Liver (tissue), 3 donors: ENCODE results near the gene MYO18B.

Source experiments
- CTCF ChIP-seq: fragments of 150-350 bp; IDR thresholded peaks from 2 replicates; pipeline ENCODE4 v1.5.1; 2017; ENCODE audit warnings: improper control_type of control experiment, low read depth, low read length; ENCODE audit not compliant: missing input control
- GABPA ChIP-seq, 2 donors: IDR thresholded peaks in 1 of 2; conservative IDR thresholded peaks in 1 of 2; 2 replicates each; pipeline ENCODE4 v1.6.1; 2016; ENCODE audit warnings: antibody characterized with exemption in 2 of 2, mild to moderate bottlenecking in 1 of 2, moderate library complexity in 1 of 2
- JUND ChIP-seq, 2 donors: IDR thresholded peaks; 2 replicates each; pipeline ENCODE4 v1.6.1; 2016; ENCODE audit warnings: antibody characterized with exemption in 2 of 2
- MAX ChIP-seq: IDR thresholded peaks from 2 replicates; pipeline ENCODE4 v1.6.1; 2016; ENCODE audit warnings: antibody characterized with exemption
- REST ChIP-seq: IDR thresholded peaks from 2 replicates; pipeline ENCODE4 v1.6.1; 2016; ENCODE audit warnings: antibody characterized with exemption, mild to moderate bottlenecking
- RXRA ChIP-seq, 2 donors: IDR thresholded peaks; 2 replicates each; pipeline ENCODE4 v1.6.1; 2017 to 2018; ENCODE audit warnings: antibody characterized with exemption in 2 of 2, mild to moderate bottlenecking in 1 of 2
- SP1 ChIP-seq: IDR thresholded peaks from 2 replicates; pipeline ENCODE4 v1.6.1; 2018; ENCODE audit warnings: antibody characterized with exemption, mild to moderate bottlenecking
- TAF1 ChIP-seq: conservative IDR thresholded peaks from 2 replicates; pipeline ENCODE4 v1.6.1; 2016; ENCODE audit warnings: antibody characterized with exemption, mild to moderate bottlenecking
- TF ChIP-seq, protein P1 (sequence below): IDR thresholded peaks from 2 replicates; pipeline ENCODE4 v1.6.1; 2016; ENCODE audit warnings: antibody characterized with exemption
- donor health status: healthy.
- donor health status: healthy.

- no peak for TF ChIP-seq GABPA (IDR thresholded peaks at IDR 0.05 in 1 of 2, conservative IDR thresholded peaks at IDR 0.05 in 1 of 2)
- no peak for TF ChIP-seq CTCF
- TF ChIP-seq RXRA (IDR thresholded peaks at IDR 0.05) = no peak
- no peak for TF ChIP-seq REST
- TF ChIP-seq JUND (IDR thresholded peaks at IDR 0.05) = no peak
- TF ChIP-seq, protein P1, sequence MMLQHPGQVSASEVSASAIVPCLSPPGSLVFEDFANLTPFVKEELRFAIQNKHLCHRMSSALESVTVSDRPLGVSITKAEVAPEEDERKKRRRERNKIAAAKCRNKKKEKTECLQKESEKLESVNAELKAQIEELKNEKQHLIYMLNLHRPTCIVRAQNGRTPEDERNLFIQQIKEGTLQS = no peak
- no peak for TF ChIP-seq TAF1
- TF ChIP-seq SP1 = no peak
- TF ChIP-seq MAX = no peak
Observed at GRCh38 chr22:25800766-25801165, 58.8 kb downstream of the MYO18B start.
